K562 (cell line): ENCODE measurements around the gene MACF1. TPM values are rescaled to one million over a fixed set of nuclear protein-coding genes. Genes with fewer than 3 reads are reported as not detected.

Experiments
- ATAC-seq: fragments of 200-7000 bp; cut with Tn5 transposase; 3 replicates; pipeline ENCODE4 v1.9.1; 2020; ENCODE audit warnings: moderate library complexity
- BruUV-seq: library from RNA; stranded (reverse); fragments of 400-500 nt; replicated peaks from 2 replicates; lab custom pipeline; 2021; lab: Mats Ljungman, UMichigan
- CTCF ChIA-PET: fragments of 300-600 bp; formaldehyde crosslinking; extraction: SDS; loops from one replicate; lab custom pipeline; 2021; ENCODE audit warnings: low intra/inter-chr PET ratio; lab: Yijun Ruan, JAX
- POLR2A ChIA-PET: fragments of 300-600, 350-650 bp; sonication (Branson Sonifier 250); formaldehyde crosslinking; extraction: SDS; loops from one replicate; lab custom pipeline; 2021; ENCODE audit warnings: antibody characterized with exemption, inconsistent platforms; lab: Yijun Ruan, JAX
- DNase-seq, 4 experiments: peaks; one replicate each; pipeline versions ENCODE4 v3.0.0 to v3.0.0-alpha.2; 2011 to 2018; ENCODE audit warnings: low spot score in 3 of 4, mixed read lengths in 3 of 4; ENCODE audit errors: extremely low read depth in 1 of 4
- FAIRE-seq: peaks from 2 replicates; lab custom pipeline; 2011; peaks lifted over from hg19 to GRCh38; lab: Jason Lieb, UNC
- H2AFZ ChIP-seq: 2 replicates; pipeline ENCODE4 v1.6.0; 2011; ENCODE audit warnings: low read depth, low read length, control low read depth, inconsistent platforms
- H3K27ac ChIP-seq: fragments of 200-600 bp; 3 replicates; pipeline ENCODE4 v1.8.0; 2011; ENCODE audit warnings: low read depth, mild to moderate bottlenecking, control low read depth, inconsistent platforms, low read length, moderate library complexity, mixed read lengths; ENCODE audit errors: extremely low read depth
- H3K27me3 ChIP-seq, 2 experiments: fragments of 300-600 bp in 1 of 2; 2 replicates in 1 of 2; 3 replicates in 1 of 2; pipeline versions ENCODE4 v1.6.0 to v1.8.0; 2011; ENCODE audit warnings: inconsistent platforms in 2 of 2, low read length in 2 of 2, mild to moderate bottlenecking in 1 of 2, mixed read lengths in 1 of 2, moderate library complexity in 1 of 2; ENCODE audit not compliant: control insufficient read depth in 2 of 2, insufficient read depth in 2 of 2
- H3K36me3 ChIP-seq: fragments of 300-600 bp; 3 replicates; pipeline ENCODE4 v1.8.0; 2011; ENCODE audit warnings: mild to moderate bottlenecking, low read length, inconsistent platforms; ENCODE audit not compliant: control insufficient read depth, insufficient read depth
- H3K4me1 ChIP-seq, 2 experiments: fragments of 200-600 bp in 1 of 2; replicated peaks in 1 of 2; 2 replicates in 1 of 2; 3 replicates in 1 of 2; pipeline versions ENCODE4 v1.5.1 to v1.8.0; 2011; ENCODE audit warnings: inconsistent platforms in 2 of 2, low read length in 2 of 2, mild to moderate bottlenecking in 1 of 2, mixed read lengths in 1 of 2, moderate library complexity in 1 of 2; ENCODE audit not compliant: control insufficient read depth in 2 of 2, insufficient read depth in 2 of 2
- H3K4me2 ChIP-seq: 2 replicates; pipeline ENCODE4 v1.6.1; 2011; ENCODE audit warnings: low read length, control low read depth, inconsistent platforms, mixed read lengths; ENCODE audit not compliant: insufficient read depth
- H3K4me3 ChIP-seq: fragments of 200-600 bp; sonication (generic), shearing (Covaris generic); 2 replicates; pipeline ENCODE4 v1.5.1; 2016; ENCODE audit warnings: control low read depth, inconsistent platforms
- H3K79me2 ChIP-seq: fragments of 200-600 bp; 3 replicates; pipeline ENCODE4 v1.8.0; 2011; ENCODE audit warnings: low read length, inconsistent platforms; ENCODE audit not compliant: control insufficient read depth, insufficient read depth
- H3K9ac ChIP-seq, 2 experiments: 2 replicates each; pipeline versions ENCODE4 v1.6.0 to v1.6.1; 2011; ENCODE audit warnings: low read depth in 2 of 2, low read length in 2 of 2, control low read depth in 1 of 2, inconsistent platforms in 1 of 2, mild to moderate bottlenecking in 1 of 2, mixed read lengths in 1 of 2; ENCODE audit not compliant: insufficient read depth in 1 of 2
- H3K9me1 ChIP-seq: one replicate; pipeline ENCODE4 v1.6.0; 2011; ENCODE audit warnings: inconsistent platforms, mild to moderate bottlenecking, low read length, moderate library complexity; ENCODE audit not compliant: control insufficient read depth, insufficient read depth
- H3K9me3 ChIP-seq: replicated peaks from 2 replicates; pipeline ENCODE4 v1.5.1; 2011; ENCODE audit warnings: low read depth, low read length, inconsistent platforms; ENCODE audit not compliant: control insufficient read depth, insufficient read depth
- H4K20me1 ChIP-seq: replicated peaks from 2 replicates; pipeline ENCODE4 v1.6.1; 2011; ENCODE audit warnings: low read length, inconsistent platforms, mixed read lengths; ENCODE audit not compliant: control insufficient read depth, insufficient read depth
- BMI1 ChIP-seq: fragments of 150-350 bp; IDR thresholded peaks from 2 replicates; pipeline ENCODE4 v1.6.1; 2014; ENCODE audit warnings: low read length
- CBX2 ChIP-seq: fragments of 200-600 bp; sonication (generic); IDR thresholded peaks from one replicate; pipeline ENCODE4 v1.6.1; 2012; ENCODE audit warnings: mild to moderate bottlenecking, low read length, inconsistent platforms; ENCODE audit not compliant: insufficient read depth, poor library complexity, severe bottlenecking
- PRPF4 ChIP-seq: fragments of 200-400 bp; formaldehyde crosslinking; IDR thresholded peaks from one replicate; pipeline ENCODE4 v1.6.1; 2017; ENCODE audit warnings: low read length, low read depth, mild to moderate bottlenecking; ENCODE audit not compliant: insufficient read depth, poor library complexity, severe bottlenecking
- SAFB ChIP-seq: fragments of 200-400 bp; formaldehyde crosslinking; IDR thresholded peaks from 2 replicates; pipeline ENCODE4 v1.6.1; 2017; ENCODE audit warnings: low read depth, low read length, borderline replicate concordance
- SMARCE1 ChIP-seq: fragments of 450-650 bp; IDR thresholded peaks from 2 replicates; pipeline ENCODE4 v1.7.1; 2016; ENCODE audit warnings: mild to moderate bottlenecking
- TAF7 ChIP-seq: fragments of 450-650 bp; IDR thresholded peaks from 2 replicates; pipeline ENCODE4 v1.6.1; 2016; ENCODE audit warnings: missing genetic modification characterization, missing compliant biosample characterization
- ZNF165 ChIP-seq: fragments of 250-450 bp; sonication (Bioruptor Pico); IDR thresholded peaks from 2 replicates; pipeline ENCODE4 v1.4.0; 2020; ENCODE audit warnings: borderline replicate concordance
- ZNF780A ChIP-seq: fragments of 250-450 bp; sonication (Bioruptor Pico); IDR thresholded peaks from 2 replicates; pipeline ENCODE4 v1.5.0; 2021; ENCODE audit warnings: mild to moderate bottlenecking
- WGBS: fragments of 100-300 bp; shearing (Covaris generic); methylation state at CpG from one replicate; pipeline ENCODE4 v1.1.6; 2016; ENCODE audit warnings: low coverage, mixed read lengths; ENCODE audit not compliant: insufficient coverage; ENCODE audit errors: missing lambda C conversion rate; 5-methylcytosine and 5-hydroxymethylcytosine counted together
- in situ Hi-C: fragments of 300-500 bp; cut with MboI; formaldehyde crosslinking; loops from 4 replicates; pipeline ENCODE4 v1.15.0; 2018; ENCODE audit warnings: inconsistent platforms, mixed read lengths
- intact Hi-C: fragments of 100-400 bp; cut with micrococcal nuclease; formaldehyde crosslinking; loops from 2 replicates; pipeline ENCODE4 v1.14.2; 2022
- polyA plus RNA-seq, 8 experiments: library from polyadenylated mRNA; depleted of rRNA in 4 of 8; stranded (reverse) in 5 of 8; unstranded in 3 of 8; fragments of >200 nt; fragmentation: Nextera tagmentation in 2 of 8; fragmentation: Illumina TruSeq in 1 of 8; extraction: Ambion mirVana in 2 of 8; extraction: Trizol in 1 of 8; gene quantifications; 2 replicates each; pipeline versions ENCODE4 v1.2.1 to v1.2.3, GENCODE V29; 2011 to 2014; ENCODE audit warnings: inconsistent platforms in 1 of 8, missing spikeins in 1 of 8
- total RNA-seq, 7 experiments: library from RNA; depleted of rRNA in 6 of 7; stranded (reverse); fragments of >200 nt in 6 of 7; fragmentation: Illumina TruSeq in 2 of 7; extraction: Trizol in 2 of 7; gene quantifications; 2 replicates each; pipeline versions ENCODE4 v1.2.1 to v1.2.3, GENCODE V29; 2011 to 2021; ENCODE audit warnings: low replicate concordance in 1 of 7
- TF ChIP-seq, protein P1 (sequence below): fragments of 200-800 bp; sonication (Bioruptor generic); IDR thresholded peaks from 2 replicates; pipeline ENCODE4 v1.6.1; 2017; ENCODE audit warnings: missing genetic modification characterization, missing compliant biosample characterization
- TF ChIP-seq, protein P2 (sequence below): fragments of 450-650 bp; IDR thresholded peaks from 2 replicates; pipeline ENCODE4 v1.6.1; 2016; ENCODE audit warnings: low read depth, mild to moderate bottlenecking, moderate library complexity
- TF ChIP-seq, protein P3 (sequence below): sonication (generic); formaldehyde crosslinking; IDR thresholded peaks from 2 replicates; pipeline ENCODE4 v1.8.0; 2022; ENCODE audit warnings: mild to moderate bottlenecking, missing genetic modification reagents

The MACF1 gene
- total and polyA plus RNA-seq, 9 of the 15 experiments (the other 6 are each of a cell fraction or from before 2014, with no cell fraction given), result 13.2 to 232 (median 112) TPM

DNA sequence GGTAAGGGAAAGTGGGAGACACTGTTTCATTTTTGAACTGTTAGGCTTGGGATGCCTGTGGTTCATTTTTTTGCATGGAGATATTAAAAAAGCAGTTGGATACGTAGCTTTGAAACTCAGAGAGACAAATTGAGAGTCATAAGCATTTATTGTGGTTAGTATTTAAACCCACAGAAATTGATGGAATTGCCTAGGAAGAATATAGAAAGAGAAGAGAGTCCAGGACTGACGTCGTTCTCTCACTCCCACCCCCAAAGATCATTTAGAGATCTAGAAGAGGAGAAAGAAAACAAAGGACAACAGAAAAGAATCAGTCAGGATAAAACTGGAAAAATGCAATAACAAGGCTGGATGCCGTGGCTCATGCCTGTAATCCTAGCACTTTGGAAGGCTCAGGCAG lies 213.7 kb downstream of the MACF1 start:
- H4K20me1 ChIP-seq, result no peaks in the 10 kb centered on the region
- H3K36me3 ChIP-seq, result peaks cover 60% of the 10 kb centered on the region
- CTCF ChIA-PET, result no interaction called here
- H3K9me3 ChIP-seq, result no peaks in the 10 kb centered on the region
- no peak for ATAC-seq
- peaks cover 40% of the 10 kb centered on the region for H3K79me2 ChIP-seq
- no peak overlapping the region for H2AFZ ChIP-seq
- H3K9me1 ChIP-seq, result no peaks in the 10 kb centered on the region
- FAIRE-seq, result no peak
- in situ Hi-C loops (no loop called here), intact Hi-C loops (loop anchor here (10.0 kb wide), 1 partner anchor 313 kb away; no protein-coding TSS in a partner anchor)
- DNase-seq, result no peak
- no peaks in the 10 kb centered on the region for H3K27me3 ChIP-seq
- no peak overlapping the region for H3K9ac ChIP-seq
- POLR2A ChIA-PET, result interaction anchor here (0.9 to 1.1 kb wide), 2 partner anchors 14 to 26 kb away, joined by 3 to 4 read pairs; no protein-coding TSS in a partner anchor
- no TSS peak for BruUV-seq
- 94% methylated on average over 4 of the region's 4 CpGs for WGBS
- no peak overlapping the region for H3K4me3 ChIP-seq
- H3K4me1 ChIP-seq, result peaks cover 0 to 7% of the 10 kb centered on the region in 2 experiments; a peak in 2 of 5 replicates
- no peak overlapping the region for H3K4me2 ChIP-seq
- H3K27ac ChIP-seq, result no peak overlapping the region
- TF ChIP-seq, protein P1, sequence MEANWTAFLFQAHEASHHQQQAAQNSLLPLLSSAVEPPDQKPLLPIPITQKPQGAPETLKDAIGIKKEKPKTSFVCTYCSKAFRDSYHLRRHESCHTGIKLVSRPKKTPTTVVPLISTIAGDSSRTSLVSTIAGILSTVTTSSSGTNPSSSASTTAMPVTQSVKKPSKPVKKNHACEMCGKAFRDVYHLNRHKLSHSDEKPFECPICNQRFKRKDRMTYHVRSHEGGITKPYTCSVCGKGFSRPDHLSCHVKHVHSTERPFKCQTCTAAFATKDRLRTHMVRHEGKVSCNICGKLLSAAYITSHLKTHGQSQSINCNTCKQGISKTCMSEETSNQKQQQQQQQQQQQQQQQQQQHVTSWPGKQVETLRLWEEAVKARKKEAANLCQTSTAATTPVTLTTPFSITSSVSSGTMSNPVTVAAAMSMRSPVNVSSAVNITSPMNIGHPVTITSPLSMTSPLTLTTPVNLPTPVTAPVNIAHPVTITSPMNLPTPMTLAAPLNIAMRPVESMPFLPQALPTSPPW (CRISPR knock-in tag), result no peak
- TF ChIP-seq CBX2 (no peak), ZNF165 (CRISPR knock-in tag) (no peak), PRPF4 (no peak), SMARCE1 (no peak), ZNF780A (CRISPR knock-in tag) (no peak), TAF7 (tag) (no peak), SAFB (no peak), BMI1 (no peak)
- TF ChIP-seq, protein P2, sequence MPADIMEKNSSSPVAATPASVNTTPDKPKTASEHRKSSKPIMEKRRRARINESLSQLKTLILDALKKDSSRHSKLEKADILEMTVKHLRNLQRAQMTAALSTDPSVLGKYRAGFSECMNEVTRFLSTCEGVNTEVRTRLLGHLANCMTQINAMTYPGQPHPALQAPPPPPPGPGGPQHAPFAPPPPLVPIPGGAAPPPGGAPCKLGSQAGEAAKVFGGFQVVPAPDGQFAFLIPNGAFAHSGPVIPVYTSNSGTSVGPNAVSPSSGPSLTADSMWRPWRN, result no peak
- TF ChIP-seq, protein P3, sequence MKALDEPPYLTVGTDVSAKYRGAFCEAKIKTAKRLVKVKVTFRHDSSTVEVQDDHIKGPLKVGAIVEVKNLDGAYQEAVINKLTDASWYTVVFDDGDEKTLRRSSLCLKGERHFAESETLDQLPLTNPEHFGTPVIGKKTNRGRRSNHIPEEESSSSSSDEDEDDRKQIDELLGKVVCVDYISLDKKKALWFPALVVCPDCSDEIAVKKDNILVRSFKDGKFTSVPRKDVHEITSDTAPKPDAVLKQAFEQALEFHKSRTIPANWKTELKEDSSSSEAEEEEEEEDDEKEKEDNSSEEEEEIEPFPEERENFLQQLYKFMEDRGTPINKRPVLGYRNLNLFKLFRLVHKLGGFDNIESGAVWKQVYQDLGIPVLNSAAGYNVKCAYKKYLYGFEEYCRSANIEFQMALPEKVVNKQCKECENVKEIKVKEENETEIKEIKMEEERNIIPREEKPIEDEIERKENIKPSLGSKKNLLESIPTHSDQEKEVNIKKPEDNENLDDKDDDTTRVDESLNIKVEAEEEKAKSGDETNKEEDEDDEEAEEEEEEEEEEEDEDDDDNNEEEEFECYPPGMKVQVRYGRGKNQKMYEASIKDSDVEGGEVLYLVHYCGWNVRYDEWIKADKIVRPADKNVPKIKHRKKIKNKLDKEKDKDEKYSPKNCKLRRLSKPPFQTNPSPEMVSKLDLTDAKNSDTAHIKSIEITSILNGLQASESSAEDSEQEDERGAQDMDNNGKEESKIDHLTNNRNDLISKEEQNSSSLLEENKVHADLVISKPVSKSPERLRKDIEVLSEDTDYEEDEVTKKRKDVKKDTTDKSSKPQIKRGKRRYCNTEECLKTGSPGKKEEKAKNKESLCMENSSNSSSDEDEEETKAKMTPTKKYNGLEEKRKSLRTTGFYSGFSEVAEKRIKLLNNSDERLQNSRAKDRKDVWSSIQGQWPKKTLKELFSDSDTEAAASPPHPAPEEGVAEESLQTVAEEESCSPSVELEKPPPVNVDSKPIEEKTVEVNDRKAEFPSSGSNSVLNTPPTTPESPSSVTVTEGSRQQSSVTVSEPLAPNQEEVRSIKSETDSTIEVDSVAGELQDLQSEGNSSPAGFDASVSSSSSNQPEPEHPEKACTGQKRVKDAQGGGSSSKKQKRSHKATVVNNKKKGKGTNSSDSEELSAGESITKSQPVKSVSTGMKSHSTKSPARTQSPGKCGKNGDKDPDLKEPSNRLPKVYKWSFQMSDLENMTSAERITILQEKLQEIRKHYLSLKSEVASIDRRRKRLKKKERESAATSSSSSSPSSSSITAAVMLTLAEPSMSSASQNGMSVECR (CRISPR knock-in tag), result no peak
